HCT116 (cell line): Measurements from ENCODE around the gene ZNF154. TPM values are rescaled to one million over a fixed set of nuclear protein-coding genes. Genes with fewer than 3 reads are reported as not detected.

Experiments used
- ATAC-seq: fragments of 200-7000 bp; cut with Tn5 transposase; 2 replicates; pipeline ENCODE4 v1.9.1; 2020; ENCODE audit warnings: mild to moderate bottlenecking, moderate library complexity
- BruUV-seq: library from RNA; stranded (reverse); fragments of 400-500 nt; replicated peaks from 2 replicates; lab custom pipeline; 2021; lab: Mats Ljungman, UMichigan
- CTCF ChIA-PET: fragments of 300-600 bp; sonication (Branson Sonifier 250); formaldehyde crosslinking; loops from one replicate; lab custom pipeline; 2021; ENCODE audit warnings: antibody characterized with exemption; lab: Charles Lee
- POLR2A ChIA-PET: fragments of 300-600, 350-600 bp; sonication (Branson Sonifier 250); formaldehyde crosslinking; loops from one replicate; lab custom pipeline; 2021; ENCODE audit warnings: antibody characterized with exemption; lab: Charles Lee
- RAD21 ChIA-PET, 2 experiments: fragments of 300-600 bp; sonication (Branson Sonifier 250); formaldehyde crosslinking; loops; one replicate each; lab custom pipeline; 2023; ENCODE audit warnings: low total read pairs in 2 of 2; ENCODE audit not compliant: uncharacterized antibody in 2 of 2, unreplicated experiment in 2 of 2, low non-redundant PET in 1 of 2; lab: Charles Lee
- DNase-seq: peaks from one replicate; pipeline ENCODE4 v3.0.0-alpha.2; 2010; ENCODE audit warnings: low read depth, low spot score
- H2AFZ ChIP-seq: fragments of 200-600 bp; shearing (Covaris generic), sonication (generic); 2 replicates; pipeline ENCODE4 v1.6.1; 2017; ENCODE audit warnings: low read depth, mixed run types, mixed read lengths, antibody characterized with exemption, low read length; ENCODE audit not compliant: poor library complexity, severe bottlenecking
- H3K27ac ChIP-seq: 2 replicates; pipeline ENCODE4 v1.5.1; 2012; ENCODE audit warnings: low read depth, low read length
- H3K27me3 ChIP-seq: fragments of 200-600 bp; sonication (generic); 2 replicates; pipeline ENCODE4 v1.6.1; 2016; ENCODE audit warnings: mixed run types, low read length, mixed read lengths; ENCODE audit not compliant: insufficient read depth
- H3K36me3 ChIP-seq, 2 experiments: fragments of 200-500 bp in 1 of 2; fragments of 200-600 bp in 1 of 2; sonication (Bioruptor generic) in 1 of 2; sonication (generic) in 1 of 2; 2 replicates each; pipeline versions ENCODE4 v1.5.1 to v1.6.1; 2014 to 2016; ENCODE audit warnings: low read length in 2 of 2, inconsistent platforms in 1 of 2, mixed read lengths in 1 of 2, mixed run types in 1 of 2; ENCODE audit not compliant: insufficient read depth in 2 of 2, control insufficient read depth in 1 of 2
- H3K4me1 ChIP-seq, 2 experiments: fragments of 200-600 bp in 1 of 2; sonication (generic) in 1 of 2; 2 replicates each; pipeline versions ENCODE4 v1.5.1 to v1.6.1; 2012 to 2017; ENCODE audit warnings: low read length in 2 of 2, inconsistent platforms in 1 of 2, mild to moderate bottlenecking in 1 of 2, mixed read lengths in 1 of 2, mixed run types in 1 of 2, moderate library complexity in 1 of 2; ENCODE audit not compliant: insufficient read depth in 2 of 2, control insufficient read depth in 1 of 2
- H3K4me2 ChIP-seq: fragments of 200-600 bp; sonication (generic); 2 replicates; pipeline ENCODE4 v1.6.1; 2017; ENCODE audit warnings: mixed run types, low read length, mixed read lengths
- H3K4me3 ChIP-seq, 2 experiments: fragments of 200-600 bp in 1 of 2; sonication (generic) in 1 of 2; replicated peaks in 1 of 2; 2 replicates each; pipeline ENCODE4 v1.5.1; 2011 to 2016; ENCODE audit warnings: low read length in 2 of 2, control low read depth in 1 of 2, low read depth in 1 of 2, mild to moderate bottlenecking in 1 of 2, mixed read lengths in 1 of 2, mixed run types in 1 of 2
- H3K79me2 ChIP-seq: fragments of 200-600 bp; sonication (generic); 2 replicates; pipeline ENCODE4 v1.6.1; 2017; ENCODE audit warnings: mild to moderate bottlenecking, mixed run types, low read length, moderate library complexity, mixed read lengths; ENCODE audit not compliant: insufficient read depth
- H3K9ac ChIP-seq: fragments of 200-600 bp; sonication (generic); 2 replicates; pipeline ENCODE4 v1.6.1; 2016; ENCODE audit warnings: low read length, mixed read lengths
- H3K9me2 ChIP-seq: fragments of 200-600 bp; sonication (generic), shearing (Covaris generic); 2 replicates; pipeline ENCODE4 v1.6.1; 2017; ENCODE audit warnings: mixed run types, mild to moderate bottlenecking, moderate library complexity; ENCODE audit not compliant: insufficient read depth
- H3K9me3 ChIP-seq, 2 experiments: fragments of 200-500 bp in 1 of 2; fragments of 200-600 bp in 1 of 2; sonication (Bioruptor generic) in 1 of 2; sonication (generic) in 1 of 2; 2 replicates each; pipeline ENCODE4 v1.6.1; 2014 to 2017; ENCODE audit warnings: low read length in 2 of 2, mixed read lengths in 2 of 2, inconsistent platforms in 1 of 2, low read depth in 1 of 2, mild to moderate bottlenecking in 1 of 2, mixed run types in 1 of 2, moderate library complexity in 1 of 2; ENCODE audit not compliant: control insufficient read depth in 1 of 2, insufficient read depth in 1 of 2
- H4K20me1 ChIP-seq: fragments of 200-600 bp; sonication (generic), shearing (Covaris generic); 2 replicates; pipeline ENCODE4 v1.6.1; 2017; ENCODE audit warnings: mixed run types, mild to moderate bottlenecking, moderate library complexity; ENCODE audit not compliant: insufficient read depth
- ATF3 ChIP-seq: IDR thresholded peaks from 2 replicates; pipeline ENCODE4 v1.6.1; 2012
- CEBPB ChIP-seq: IDR thresholded peaks from 2 replicates; pipeline ENCODE4 v1.6.1; 2012; ENCODE audit warnings: low read depth
- EGR1 ChIP-seq: IDR thresholded peaks from 2 replicates; pipeline ENCODE4 v1.6.1; 2012; ENCODE audit warnings: low read depth
- ELF1 ChIP-seq: IDR thresholded peaks from 2 replicates; pipeline ENCODE4 v1.6.1; 2012; ENCODE audit warnings: low read depth, borderline replicate concordance
- EZH2 ChIP-seq: fragments of 200-600 bp; sonication (generic); IDR thresholded peaks from 2 replicates; pipeline ENCODE4 v1.6.1; 2017; ENCODE audit warnings: antibody characterized with exemption, mixed run types
- POLR2AphosphoS5 ChIP-seq: IDR thresholded peaks from 2 replicates; pipeline ENCODE4 v1.6.1; 2011; ENCODE audit warnings: mild to moderate bottlenecking, low read depth, low read length, moderate library complexity
- RAD21 ChIP-seq: IDR thresholded peaks from 2 replicates; pipeline ENCODE4 v1.6.1; 2012; ENCODE audit warnings: low read depth, mild to moderate bottlenecking
- REST ChIP-seq: IDR thresholded peaks from 2 replicates; pipeline ENCODE4 v1.6.1; 2012; ENCODE audit warnings: low read depth
- SIN3A ChIP-seq: IDR thresholded peaks from 2 replicates; pipeline ENCODE4 v1.6.1; 2012; ENCODE audit warnings: low read depth
- SRF ChIP-seq: IDR thresholded peaks from 2 replicates; pipeline ENCODE4 v1.6.1; 2012; ENCODE audit warnings: low read depth
- TCF7L2 ChIP-seq: IDR thresholded peaks from 2 replicates; pipeline ENCODE4 v1.7.0; 2011; ENCODE audit warnings: borderline replicate concordance, inconsistent platforms; ENCODE audit not compliant: insufficient read depth, insufficient read length; ENCODE audit errors: extremely low read depth
- intact Hi-C: fragments of 100-400 bp; cut with micrococcal nuclease; formaldehyde crosslinking; loops from 2 replicates; pipeline ENCODE4 v1.10.0; 2022
- total RNA-seq: library from RNA; stranded (reverse); gene quantifications from one replicate; pipeline ENCODE4 v1.2.1, GENCODE V29; 2021; ENCODE audit not compliant: unreplicated experiment
- TF ChIP-seq, protein P1 (sequence below): IDR thresholded peaks from 2 replicates; pipeline ENCODE4 v1.6.1; 2012

The ZNF154 gene
- total RNA-seq, 1 experiment from 2014 or later: 0.10 TPM

- Histone ChIP-seq H4K20me1 (no peaks in the 10 kb centered on the region), H3K4me2 (no peak overlapping the region), H3K79me2 (peaks cover 59% of the 10 kb centered on the region), H3K9me2 (no peaks in the 10 kb centered on the region), H3K27me3 (no peaks in the 10 kb centered on the region), H3K9me3 (peaks cover 42 to 50% of the 10 kb centered on the region in 2 experiments; a peak in 3 of 4 replicates)
- RAD21 ChIA-PET: no interaction called here
- intact Hi-C loops: no loop called here
- CTCF ChIA-PET: no interaction called here
- ATAC-seq: no peak
- TF ChIP-seq RAD21 (no peak), SIN3A (no peak), TCF7L2 (no peak), CEBPB (no peak), SRF (no peak), ATF3 (no peak), REST (no peak), EGR1 (no peak), ELF1 (no peak), EZH2 (no peak), POLR2AphosphoS5 (no peak)
- TF ChIP-seq, protein P1, sequence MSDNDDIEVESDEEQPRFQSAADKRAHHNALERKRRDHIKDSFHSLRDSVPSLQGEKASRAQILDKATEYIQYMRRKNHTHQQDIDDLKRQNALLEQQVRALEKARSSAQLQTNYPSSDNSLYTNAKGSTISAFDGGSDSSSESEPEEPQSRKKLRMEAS: no peak
- TF ChIP-seq, all 23 proteins: peak for 0
- no peak for DNase-seq
- POLR2A ChIA-PET: no interaction called here
- H3K4me3 ChIP-seq: no peak overlapping the region
- H2AFZ ChIP-seq: no peak overlapping the region
- no peak overlapping the region for H3K27ac ChIP-seq
- H3K9ac ChIP-seq: no peak overlapping the region
- H3K36me3 ChIP-seq: peaks cover 16 to 56% of the 10 kb centered on the region in 2 experiments
- H3K4me1 ChIP-seq: no peaks in the 10 kb centered on the region
- BruUV-seq: no TSS peak
Measured at GRCh38 chr19:57689750-57690149, 19.3 kb downstream of the ZNF154 start.
